Activated T-cell treated with anti-CD3 and anti-CD28 coated beads for 48 hours (primary cell): ENCODE measurements around the gene DENND5A.

Source experiments
- DNase-seq: peaks from one replicate; pipeline ENCODE4 v3.0.0-alpha.2; 2020; ENCODE audit warnings: low read depth

Gene DENND5A

GRCh38 chr11:9265211-9266131 lies at the start of gene DENND5A:
Gene DENND5A, minus strand, starts transcription at chr11:9265350. Its CDS starts 281 bp downstream, at chr11:9265069.
- peak; percentile 63 for DNase-seq

- peak; percentile 100 for DNase-seq
These were observed 49.3 kb upstream of the DENND5A start, which contains the start of gene TMEM41B for GRCh38 chr11:9314291-9315077. Gene TMEM41B, minus strand, starts transcription at chr11:9314593. Its CDS starts 152 bp downstream, at chr11:9314441.

- peak; percentile 20 for DNase-seq
These were observed 48.6 kb upstream of the DENND5A start for GRCh38 chr11:9313648-9314290.

- no peak for DNase-seq
These were observed 45.4 kb upstream of the DENND5A start for GRCh38 chr11:9310485-9311090.

GRCh38 chr11:9304178-9304577 lies 39.0 kb upstream of the DENND5A start:
- no peak for DNase-seq

GRCh38 chr11:9302448-9302847 lies 37.3 kb upstream of the DENND5A start:
- DNase-seq, result no peak

- DNase-seq, result no peak
These were observed 36.6 kb upstream of the DENND5A start for GRCh38 chr11:9301720-9302119.

GRCh38 chr11:9293646-9294045 lies 28.5 kb upstream of the DENND5A start:
- DNase-seq, result no peak

GRCh38 chr11:9285850-9286587 lies 20.9 kb upstream of the DENND5A start:
- DNase-seq, result no peak

- peak; percentile 18 for DNase-seq
These were observed 15.6 kb upstream of the DENND5A start for GRCh38 chr11:9280655-9281301.

GRCh38 chr11:9277176-9277575 lies 12.0 kb upstream of the DENND5A start:
- no peak for DNase-seq

- DNase-seq, result no peak
These were observed 11.4 kb upstream of the DENND5A start for GRCh38 chr11:9276571-9276970.

- DNase-seq, result no peak
These were observed 9.5 kb upstream of the DENND5A start for GRCh38 chr11:9274499-9275258.

GRCh38 chr11:9273376-9274336 lies 8.5 kb upstream of the DENND5A start:
- DNase-seq, result no peak

GRCh38 chr11:9269492-9270013 lies 4.4 kb upstream of the DENND5A start:
- DNase-seq, result no peak

- DNase-seq, result no peak
These were observed 2.5 kb upstream of the DENND5A start for GRCh38 chr11:9267680-9268079.

GRCh38 chr11:9266926-9267325 lies 1.8 kb upstream of the DENND5A start:
- no peak for DNase-seq

- DNase-seq, result no peak
These were observed 1.1 kb upstream of the DENND5A start for GRCh38 chr11:9266132-9266736.
